HFFc6 (cell line): ENCODE measurements around the gene LEF1. TPM values are rescaled to one million over a fixed set of nuclear protein-coding genes. Genes with fewer than 3 reads are reported as not detected.

ENCODE experiments used
- DNase-seq: peaks from one replicate; pipeline ENCODE4 v3.0.0-alpha.2; 2018
- H3K27ac Mint-ChIP-seq: 2 replicates; pipeline ENCODE4 v1.8.0; 2020; ENCODE audit warnings: mild to moderate bottlenecking, mixed read lengths
- H3K27me3 Mint-ChIP-seq: 2 replicates; pipeline ENCODE4 v1.8.0; 2021; ENCODE audit warnings: mild to moderate bottlenecking, moderate library complexity, mixed read lengths; ENCODE audit not compliant: insufficient read depth
- H3K36me3 Mint-ChIP-seq: 2 replicates; pipeline ENCODE4 v1.8.0; 2021; ENCODE audit warnings: low read depth, mixed read lengths
- H3K4me1 Mint-ChIP-seq: 2 replicates; pipeline ENCODE4 v1.8.0; 2020; ENCODE audit warnings: low read depth, mixed read lengths
- H3K4me3 Mint-ChIP-seq: 2 replicates; pipeline ENCODE4 v1.8.0; 2020; ENCODE audit warnings: mild to moderate bottlenecking, moderate library complexity, mixed read lengths
- H3K9me3 Mint-ChIP-seq: 2 replicates; pipeline ENCODE4 v1.8.0; 2020; ENCODE audit warnings: mild to moderate bottlenecking, mixed read lengths
- total RNA-seq, 6 experiments: library from RNA; stranded (reverse); fragmentation: NEBNext Ultra II Directional; extraction: Animal tissue kit (Norgen Biotek cat#: 25700); gene quantifications; 2 replicates in 1 of 6; 3 replicates in 5 of 6; pipeline ENCODE4 v1.2.3, GENCODE V29; 2021
- TF ChIP-seq, protein P1 (sequence below): fragments of 200-600 bp; sonication (generic); IDR thresholded peaks from 2 replicates; pipeline ENCODE4 v1.5.0; 2021; ENCODE audit warnings: antibody characterized with exemption, mild to moderate bottlenecking

Gene LEF1
- total RNA-seq, 6 experiments from 2014 or later = 0.22 to 0.37 (median 0.31) TPM; not detected in 3

DNA sequence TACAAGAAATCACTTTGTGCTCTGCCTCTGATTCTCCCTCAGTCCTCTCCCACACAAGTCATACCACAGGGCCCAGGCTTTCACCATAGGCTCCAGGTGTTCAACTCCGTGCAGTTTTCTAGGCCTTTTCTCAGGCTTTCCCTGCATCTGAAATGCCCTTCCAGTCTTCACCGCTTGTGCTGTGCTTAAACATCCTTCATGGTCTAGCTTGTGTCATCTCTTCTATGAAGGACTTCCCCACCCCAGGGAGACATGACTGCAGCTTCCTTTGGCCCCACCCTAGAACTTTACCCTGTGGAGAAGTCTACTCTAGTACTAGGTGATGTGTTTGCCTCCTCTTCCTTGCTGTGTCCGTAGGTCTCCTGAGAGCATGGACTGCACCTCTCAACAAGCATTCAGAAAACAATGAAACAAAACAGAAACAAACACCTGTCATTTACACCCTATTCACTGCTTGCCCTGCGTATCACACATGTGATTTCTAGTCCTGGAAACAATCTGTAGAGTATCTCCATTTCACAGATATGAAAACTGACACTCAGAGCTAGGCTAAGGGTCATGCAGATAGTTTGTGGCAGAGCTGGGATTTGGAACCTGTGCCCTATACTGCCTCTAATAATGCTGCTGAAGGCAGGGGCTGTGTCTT, 22.7 kb upstream of the LEF1 start:
- Mint-ChIP-seq H3K4me3 (no peak overlapping the region), H3K27me3 (peaks cover 11% of the 10 kb centered on the region), H3K27ac (no peak overlapping the region), H3K36me3 (no peaks in the 10 kb centered on the region), H3K4me1 (no peaks in the 10 kb centered on the region), H3K9me3 (no peaks in the 10 kb centered on the region)
- DNase-seq = no peak
- TF ChIP-seq, protein P1, sequence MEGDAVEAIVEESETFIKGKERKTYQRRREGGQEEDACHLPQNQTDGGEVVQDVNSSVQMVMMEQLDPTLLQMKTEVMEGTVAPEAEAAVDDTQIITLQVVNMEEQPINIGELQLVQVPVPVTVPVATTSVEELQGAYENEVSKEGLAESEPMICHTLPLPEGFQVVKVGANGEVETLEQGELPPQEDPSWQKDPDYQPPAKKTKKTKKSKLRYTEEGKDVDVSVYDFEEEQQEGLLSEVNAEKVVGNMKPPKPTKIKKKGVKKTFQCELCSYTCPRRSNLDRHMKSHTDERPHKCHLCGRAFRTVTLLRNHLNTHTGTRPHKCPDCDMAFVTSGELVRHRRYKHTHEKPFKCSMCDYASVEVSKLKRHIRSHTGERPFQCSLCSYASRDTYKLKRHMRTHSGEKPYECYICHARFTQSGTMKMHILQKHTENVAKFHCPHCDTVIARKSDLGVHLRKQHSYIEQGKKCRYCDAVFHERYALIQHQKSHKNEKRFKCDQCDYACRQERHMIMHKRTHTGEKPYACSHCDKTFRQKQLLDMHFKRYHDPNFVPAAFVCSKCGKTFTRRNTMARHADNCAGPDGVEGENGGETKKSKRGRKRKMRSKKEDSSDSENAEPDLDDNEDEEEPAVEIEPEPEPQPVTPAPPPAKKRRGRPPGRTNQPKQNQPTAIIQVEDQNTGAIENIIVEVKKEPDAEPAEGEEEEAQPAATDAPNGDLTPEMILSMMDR = no peak

DNA sequence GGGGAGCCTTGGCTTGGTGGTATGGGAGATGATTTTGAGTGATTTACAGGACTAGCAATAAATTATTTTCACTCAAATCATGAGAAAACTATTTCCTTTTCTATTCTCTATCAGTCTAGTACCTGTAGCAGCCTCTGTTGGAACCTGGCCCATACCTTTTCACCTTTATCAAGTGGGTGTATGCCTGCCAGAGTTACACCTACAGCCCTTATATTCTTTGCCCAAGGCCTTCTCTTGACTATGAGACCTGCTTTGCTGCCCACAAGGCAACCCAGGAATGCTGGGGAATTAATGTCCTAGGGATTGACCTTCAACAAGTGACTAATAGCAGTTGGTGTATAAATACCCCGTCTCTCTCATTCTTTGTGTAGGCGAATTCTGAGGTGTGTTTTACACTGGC, 20.0 kb upstream of the LEF1 start:
- peaks cover 8% of the 10 kb centered on the region for H3K27me3 Mint-ChIP-seq

DNA sequence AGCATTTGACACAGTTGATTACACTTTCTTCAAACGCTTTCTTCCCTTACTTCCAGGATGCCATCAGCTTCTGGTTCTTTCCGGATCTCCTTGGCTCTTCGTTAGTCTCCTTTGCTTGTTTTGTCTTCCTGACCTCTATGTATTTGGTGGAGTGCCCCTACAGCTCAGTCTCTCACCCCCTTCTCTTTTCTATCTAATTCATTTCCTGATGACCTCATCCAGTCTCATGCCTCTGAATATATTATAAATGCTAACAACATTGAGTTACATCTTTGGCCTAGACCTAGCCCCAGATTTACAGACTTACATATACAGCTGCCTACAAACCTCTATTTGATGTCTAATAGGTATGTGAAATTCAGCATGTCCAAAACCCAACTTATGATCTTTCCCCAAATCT, 16.5 kb upstream of the LEF1 start:
- Mint-ChIP-seq H3K36me3 (no peaks in the 10 kb centered on the region), H3K4me1 (no peaks in the 10 kb centered on the region), H3K9me3 (no peaks in the 10 kb centered on the region), H3K27ac (no peak overlapping the region), H3K4me3 (no peak overlapping the region), H3K27me3 (peaks cover 8% of the 10 kb centered on the region; the same call in 1 of the 2 replicates)
- TF ChIP-seq, protein P1 = no peak
- DNase-seq = no peak

More for the DNA sequence above, 20.0 kb upstream of the LEF1 start:
- no peak for DNase-seq
- Mint-ChIP-seq H3K9me3 (no peaks in the 10 kb centered on the region), H3K36me3 (no peaks in the 10 kb centered on the region), H3K4me3 (no peak overlapping the region), H3K4me1 (no peaks in the 10 kb centered on the region), H3K27ac (no peak overlapping the region)
- TF ChIP-seq, protein P1 = no peak

DNA sequence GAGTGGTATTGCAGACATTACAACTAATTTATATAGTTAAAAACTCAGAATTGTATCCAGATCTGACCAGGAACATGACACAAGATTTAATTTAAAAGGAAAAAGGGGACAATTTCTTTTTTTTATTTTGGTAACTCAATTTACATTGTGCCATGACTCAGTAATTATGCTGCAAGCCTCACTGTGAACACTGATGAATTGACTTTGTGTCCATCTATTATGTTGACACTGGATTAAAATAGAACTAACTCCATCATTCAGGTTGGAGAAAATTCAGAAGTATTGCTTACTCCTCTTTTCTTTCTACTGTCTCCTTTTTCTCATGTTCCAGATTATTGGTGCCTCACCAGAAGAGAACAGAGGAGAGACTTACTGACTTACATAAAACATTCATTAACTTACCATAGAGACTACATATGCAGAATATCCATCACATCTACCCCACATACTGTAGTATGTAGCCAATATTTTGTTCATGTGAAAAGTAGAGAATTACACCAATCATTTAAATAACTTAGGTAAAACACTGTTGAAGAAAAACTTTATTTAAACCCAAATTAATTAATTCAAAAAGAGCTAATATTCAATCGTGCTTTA, 15.8 kb upstream of the LEF1 start:
- Mint-ChIP-seq H3K4me1 (no peaks in the 10 kb centered on the region), H3K4me3 (no peak overlapping the region), H3K27me3 (peaks cover 5% of the 10 kb centered on the region; the same call in 1 of the 2 replicates), H3K27ac (no peak overlapping the region), H3K36me3 (no peaks in the 10 kb centered on the region), H3K9me3 (no peaks in the 10 kb centered on the region)
- TF ChIP-seq, protein P1 = no peak
- no peak for DNase-seq

DNA sequence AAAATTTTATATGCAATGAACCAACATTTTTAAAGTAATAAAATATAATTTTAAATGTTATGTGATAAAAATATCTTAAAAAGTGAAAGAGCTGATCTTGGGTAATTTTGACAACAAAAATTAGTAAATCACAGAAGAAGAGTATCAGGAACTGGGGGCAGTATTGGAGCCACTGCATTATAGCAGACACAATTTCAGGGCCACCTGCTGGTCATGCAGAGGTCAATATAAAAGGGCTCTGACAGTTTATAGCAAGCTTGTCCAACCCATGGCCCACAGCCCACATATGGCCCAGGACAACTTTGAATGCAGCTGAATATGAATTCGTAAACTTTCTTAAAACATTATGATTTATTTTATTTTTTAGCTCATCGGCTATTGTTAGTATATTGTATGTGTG, 13.0 kb upstream of the LEF1 start:
- Mint-ChIP-seq H3K27me3 (peaks cover 5% of the 10 kb centered on the region; the same call in 1 of the 2 replicates), H3K4me3 (no peak overlapping the region), H3K4me1 (no peaks in the 10 kb centered on the region), H3K27ac (no peak overlapping the region), H3K36me3 (no peaks in the 10 kb centered on the region), H3K9me3 (no peaks in the 10 kb centered on the region)
- no peak for DNase-seq
- TF ChIP-seq, protein P1 = peak; percentile 31
